MCF 10A (cell line): ENCODE measurements around the gene RPRD2. TPM values are rescaled to one million over a fixed set of nuclear protein-coding genes. Genes with fewer than 3 reads are reported as not detected.
A peak's percentile ranks its signal among the peaks of the same experiment; 100 is the strongest.

Experiments used
- BruUV-seq: library from RNA; stranded (reverse); fragments of 400-500 nt; replicated peaks from 2 replicates; lab custom pipeline; 2021; lab: Mats Ljungman, UMichigan
- CTCF ChIA-PET: fragments of 300-600 bp; sonication (Branson Sonifier 250); formaldehyde crosslinking; extraction: SDS; loops from one replicate; lab custom pipeline; 2021; ENCODE audit warnings: antibody characterized with exemption, inconsistent platforms; lab: Yijun Ruan, JAX
- POLR2A ChIA-PET: fragments of 300-600, 350-650 bp; sonication (Branson Sonifier 250); formaldehyde crosslinking; extraction: SDS; loops from one replicate; lab custom pipeline; 2020; ENCODE audit warnings: antibody characterized with exemption, inconsistent platforms; lab: Yijun Ruan, JAX
- DNase-seq: peaks from one replicate; pipeline ENCODE4 v3.0.0-alpha.2; 2018; ENCODE audit not compliant: unreplicated experiment
- H3K27ac Mint-ChIP-seq: one replicate; pipeline ENCODE4 v1.8.0; 2022; ENCODE audit warnings: mild to moderate bottlenecking, low read depth, mixed read lengths; ENCODE audit not compliant: unreplicated experiment
- H3K27me3 Mint-ChIP-seq: one replicate; pipeline ENCODE4 v1.8.0; 2022; ENCODE audit warnings: mixed read lengths; ENCODE audit not compliant: insufficient read depth, unreplicated experiment
- H3K36me3 Mint-ChIP-seq: one replicate; pipeline ENCODE4 v1.8.0; 2022; ENCODE audit warnings: mild to moderate bottlenecking, moderate library complexity, mixed read lengths; ENCODE audit not compliant: insufficient read depth, unreplicated experiment
- H3K4me1 Mint-ChIP-seq: one replicate; pipeline ENCODE4 v1.8.0; 2022; ENCODE audit warnings: mixed read lengths; ENCODE audit not compliant: insufficient read depth, unreplicated experiment
- H3K4me3 Mint-ChIP-seq: one replicate; pipeline ENCODE4 v1.8.0; 2022; ENCODE audit warnings: mild to moderate bottlenecking, moderate library complexity, mixed read lengths; ENCODE audit not compliant: unreplicated experiment
- H3K9me3 Mint-ChIP-seq: one replicate; pipeline ENCODE4 v1.8.0; 2022; ENCODE audit warnings: mixed read lengths; ENCODE audit not compliant: unreplicated experiment
- CTCF ChIP-seq: fragments of 200-600 bp; IDR thresholded peaks from one replicate; pipeline ENCODE4 v1.8.0; 2022; ENCODE audit warnings: antibody characterized with exemption, mild to moderate bottlenecking; ENCODE audit not compliant: unreplicated experiment
- intact Hi-C: fragments of 100-400 bp; cut with micrococcal nuclease; formaldehyde crosslinking; loops from 2 replicates; pipeline ENCODE4 v1.14.1; 2022
- total RNA-seq: library from RNA; stranded (reverse); gene quantifications from 2 replicates; pipeline ENCODE4 v1.2.3, GENCODE V29; 2022

The RPRD2 gene
- total RNA-seq, 1 experiment from 2014 or later = 35.2 TPM

- Mint-ChIP-seq H3K27me3 (no peaks in the 10 kb centered on the region), H3K9me3 (no peaks in the 10 kb centered on the region), H3K4me3 (no peak overlapping the region), H3K27ac (no peak overlapping the region), H3K4me1 (peaks cover 7% of the 10 kb centered on the region), H3K36me3 (peaks cover 67% of the 10 kb centered on the region)
- DNase-seq = no peak
- ChIA-PET CTCF (interaction anchor here (0.7 kb wide), 1 partner anchor 62 kb away, joined by 3 read pairs; no protein-coding TSS in a partner anchor), POLR2A (interaction anchor here (0.9 to 3.5 kb wide), 2 partner anchors 11 to 18 kb away, joined by 3 to 16 read pairs; partner anchors contain the start of genes FALEC and TARS2)
- TF ChIP-seq CTCF = no peak
- BruUV-seq = no TSS peak
- intact Hi-C loops = no loop called here
Observed at GRCh38 chr1:150505431-150505830, 141.5 kb downstream of the RPRD2 start.

- ChIA-PET POLR2A (interaction anchor here (0.6 to 3.5 kb wide), 10 partner anchors 8 to 189 kb away, joined by 3 to 16 read pairs (median 4); partner anchors contain the start of genes FALEC, GOLPH3L and TARS2), CTCF (interaction anchor here (0.5 to 1.9 kb wide), 6 partner anchors 29 to 336 kb away, joined by 3 to 4 read pairs (median 4); no protein-coding TSS in a partner anchor)
- no TSS peak for BruUV-seq
- H3K4me3 Mint-ChIP-seq = peak within 1 kb of the TSS; percentile 13
- peaks cover 11% of the 10 kb centered on the region for H3K4me1 Mint-ChIP-seq
- DNase-seq = peak; percentile 81
- H3K27me3 Mint-ChIP-seq = no peaks in the 10 kb centered on the region
- intact Hi-C loops = no loop called here
- H3K27ac Mint-ChIP-seq = peak within 1 kb of the TSS; percentile 86
- H3K36me3 Mint-ChIP-seq = peaks cover 46% of the 10 kb centered on the region
- no peaks in the 10 kb centered on the region for H3K9me3 Mint-ChIP-seq
- TF ChIP-seq CTCF = no peak
Observed at GRCh38 chr1:150507912-150508864, 144.2 kb downstream of the RPRD2 start, which contains the start of gene ECM1. Gene ECM1 (plus strand): TSS chr1:150508109. CDS start chr1:150508210, 101 bp downstream.

DNA sequence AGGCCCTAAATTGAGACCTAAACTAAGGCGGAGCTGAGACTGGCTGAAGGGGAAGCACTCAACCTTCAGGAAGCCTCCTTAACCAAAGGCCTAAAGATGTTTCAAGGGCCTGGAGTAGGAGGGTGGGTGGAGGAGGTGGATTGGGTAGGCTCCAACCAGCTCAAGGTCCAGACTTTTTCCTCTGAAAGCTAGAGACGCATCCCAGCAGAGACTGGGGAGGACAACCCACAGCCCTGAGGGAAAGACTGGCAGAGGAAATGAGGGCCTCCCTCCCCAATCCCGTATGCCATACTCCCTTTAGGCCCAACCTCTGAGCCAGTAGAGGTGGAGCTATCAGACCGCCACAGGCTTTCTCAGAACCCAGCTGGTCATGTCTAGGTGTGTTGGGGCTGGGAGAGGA is 145.0 kb downstream of the RPRD2 start:
- no peak for DNase-seq
- Mint-ChIP-seq H3K27me3 (no peaks in the 10 kb centered on the region), H3K4me1 (peaks cover 17% of the 10 kb centered on the region), H3K4me3 (no peak overlapping the region), H3K36me3 (peaks cover 39% of the 10 kb centered on the region), H3K9me3 (no peaks in the 10 kb centered on the region), H3K27ac (no peak overlapping the region)
- POLR2A ChIA-PET = interaction anchor here (0.5 kb wide), 1 partner anchor 13 kb away, joined by 3 read pairs; no protein-coding TSS in a partner anchor
- CTCF ChIA-PET = interaction anchor here (0.7 to 1.9 kb wide), 3 partner anchors 25 to 51 kb away, joined by 3 to 13 read pairs (median 4); partner anchors contain the start of gene ADAMTSL4
- intact Hi-C loops = no loop called here
- no peak for TF ChIP-seq CTCF
- BruUV-seq = no TSS peak

DNA sequence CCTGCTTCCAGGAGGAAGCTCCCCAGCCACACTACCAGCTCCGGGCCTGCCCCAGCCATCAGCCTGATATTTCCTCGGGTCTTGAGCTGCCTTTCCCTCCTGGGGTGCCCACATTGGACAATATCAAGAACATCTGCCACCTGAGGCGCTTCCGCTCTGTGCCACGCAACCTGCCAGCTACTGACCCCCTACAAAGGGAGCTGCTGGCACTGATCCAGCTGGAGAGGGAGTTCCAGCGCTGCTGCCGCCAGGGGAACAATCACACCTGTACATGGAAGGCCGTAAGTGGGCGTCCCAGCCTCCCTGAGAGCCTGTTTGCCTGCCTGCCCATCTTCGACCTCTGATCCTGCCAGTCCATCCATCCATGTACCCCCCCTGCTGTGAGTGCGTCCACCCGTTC is 147.6 kb downstream of the RPRD2 start:
- H3K36me3 Mint-ChIP-seq = peaks cover 15% of the 10 kb centered on the region
- ChIA-PET CTCF (interaction anchor here (0.6 to 6.3 kb wide), 5 partner anchors 10 to 438 kb away, joined by 3 to 44 read pairs (median 3); no protein-coding TSS in a partner anchor), POLR2A (interaction anchor here (1.9 kb wide), 1 partner anchor 25 kb away, joined by 6 read pairs; the partner anchor contains the start of gene TARS2)
- peaks cover 17% of the 10 kb centered on the region for H3K4me1 Mint-ChIP-seq
- no peak for DNase-seq
- H3K27me3 Mint-ChIP-seq = no peaks in the 10 kb centered on the region
- intact Hi-C loops = no loop called here
- H3K9me3 Mint-ChIP-seq = no peaks in the 10 kb centered on the region
- TF ChIP-seq CTCF = no peak
- H3K27ac Mint-ChIP-seq = no peak overlapping the region
- no peak overlapping the region for H3K4me3 Mint-ChIP-seq
- BruUV-seq = no TSS peak
